ENCODE results near the gene MTFR1L. TPM values are rescaled to one million over a fixed set of nuclear protein-coding genes. Genes with fewer than 3 reads are reported as not detected.

The MTFR1L gene
- total RNA-seq, 1 experiment from 2014 or later, result 32.5 TPM

DNA sequence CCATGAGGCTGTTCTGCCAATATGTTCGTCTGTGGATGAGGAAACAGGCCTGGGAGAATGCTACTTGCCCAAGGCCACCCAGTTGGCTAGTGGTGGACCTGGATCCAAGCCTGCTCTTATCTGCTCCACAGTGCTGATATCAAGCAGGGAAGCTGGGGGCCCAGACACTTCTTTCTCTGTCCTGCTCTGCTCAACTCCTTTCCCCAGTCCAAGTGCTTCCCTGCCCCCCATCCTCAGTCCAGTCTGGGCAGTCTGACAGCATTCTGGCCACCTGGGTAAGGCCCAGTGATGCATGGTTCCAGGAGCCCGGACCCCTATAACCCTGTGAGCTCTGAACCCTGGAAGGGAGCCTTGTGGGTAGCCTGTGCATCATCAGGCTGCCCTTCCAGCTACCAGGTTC, 59.9 kb downstream of the MTFR1L start:
- Histone ChIP-seq H4K8ac (replicated peaks; ENCODE audit: insufficient read length, low read depth, low read length) (no peak overlapping the region), H3K27ac (ENCODE audit: insufficient read length, low read depth, low read length) (no peak overlapping the region), H3K23ac (ENCODE audit: insufficient read length, low read depth, low read length) (no peak overlapping the region), H3K79me2 (ENCODE audit: insufficient read depth, low read length) (no peaks in the 10 kb centered on the region), H3K23me2 (ENCODE audit: insufficient read length, low read depth, low read length, poor library complexity, severe bottlenecking) (peaks cover 7% of the 10 kb centered on the region), H3K4ac (ENCODE audit: low read depth, low read length) (no peak overlapping the region), H3K56ac (ENCODE audit: insufficient read length, low read depth, low read length) (no peak overlapping the region), H2BK120ac (ENCODE audit: low read depth, low read length, poor library complexity, severe bottlenecking) (no peak overlapping the region), H2AFZ (ENCODE audit: low read length) (no peak overlapping the region), H4K91ac (ENCODE audit: insufficient read length, low read depth, low read length) (no peak overlapping the region), H3K9ac (ENCODE audit: extremely low read depth, insufficient read length, low read length) (no peak overlapping the region), H3K9me3 (ENCODE audit: control insufficient read depth, low read depth, low read length) (no peaks in the 10 kb centered on the region), H3K27me3 (ENCODE audit: insufficient read depth, low read length) (no peaks in the 10 kb centered on the region; the same call in 1 of the 2 replicates), H3K4me1 (ENCODE audit: insufficient read depth, low read length) (no peaks in the 10 kb centered on the region; the same call in 1 of the 2 replicates), H2BK12ac (ENCODE audit: insufficient read length, low read depth, low read length) (no peak overlapping the region), H3K79me1 (ENCODE audit: insufficient read depth, low read depth, low read length, poor library complexity, severe bottlenecking) (no peaks in the 10 kb centered on the region), H4K5ac (ENCODE audit: insufficient read length, low read depth, low read length) (no peak overlapping the region), H3K18ac (ENCODE audit: insufficient read length, low read depth, low read length) (no peak overlapping the region), H2BK20ac (ENCODE audit: low read depth, low read length, poor library complexity, severe bottlenecking) (no peak overlapping the region), H4K20me1 (ENCODE audit: control insufficient read depth, insufficient read depth, insufficient read length) (no peaks in the 10 kb centered on the region), H2BK15ac (ENCODE audit: low read depth, low read length) (no peak overlapping the region), H2BK5ac (ENCODE audit: insufficient read length, low read length) (no peak overlapping the region), H3K4me2 (ENCODE audit: insufficient read depth, insufficient read length, low read length) (no peak overlapping the region), H3K14ac (ENCODE audit: insufficient read depth, low read length) (no peak overlapping the region; the same call in 1 of the 2 replicates), H2AK5ac (ENCODE audit: insufficient read length, low read length) (no peak overlapping the region), H3T11ph (ENCODE audit: low read length) (no peak overlapping the region)
- Mint-ChIP-seq H3K36me3 (ENCODE audit: insufficient read depth in 1 of 3, low read depth in 3 of 3) (no peaks in the 10 kb centered on the region; a peak in 2 of 7 replicates), H3K9me3 (no peaks in the 10 kb centered on the region), H3K27me3 (ENCODE audit: low read depth) (peaks cover 37% of the 10 kb centered on the region), H3K4me3 (no peak overlapping the region), H3K4me1 (peaks cover 13% of the 10 kb centered on the region in 2 experiments), H3K27ac (no peak overlapping the region)
- TF ChIP-seq, protein P1, sequence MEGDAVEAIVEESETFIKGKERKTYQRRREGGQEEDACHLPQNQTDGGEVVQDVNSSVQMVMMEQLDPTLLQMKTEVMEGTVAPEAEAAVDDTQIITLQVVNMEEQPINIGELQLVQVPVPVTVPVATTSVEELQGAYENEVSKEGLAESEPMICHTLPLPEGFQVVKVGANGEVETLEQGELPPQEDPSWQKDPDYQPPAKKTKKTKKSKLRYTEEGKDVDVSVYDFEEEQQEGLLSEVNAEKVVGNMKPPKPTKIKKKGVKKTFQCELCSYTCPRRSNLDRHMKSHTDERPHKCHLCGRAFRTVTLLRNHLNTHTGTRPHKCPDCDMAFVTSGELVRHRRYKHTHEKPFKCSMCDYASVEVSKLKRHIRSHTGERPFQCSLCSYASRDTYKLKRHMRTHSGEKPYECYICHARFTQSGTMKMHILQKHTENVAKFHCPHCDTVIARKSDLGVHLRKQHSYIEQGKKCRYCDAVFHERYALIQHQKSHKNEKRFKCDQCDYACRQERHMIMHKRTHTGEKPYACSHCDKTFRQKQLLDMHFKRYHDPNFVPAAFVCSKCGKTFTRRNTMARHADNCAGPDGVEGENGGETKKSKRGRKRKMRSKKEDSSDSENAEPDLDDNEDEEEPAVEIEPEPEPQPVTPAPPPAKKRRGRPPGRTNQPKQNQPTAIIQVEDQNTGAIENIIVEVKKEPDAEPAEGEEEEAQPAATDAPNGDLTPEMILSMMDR (conservative IDR thresholded peaks at IDR 0.05), result no peak
- DNase-seq, result no peak
- no CpG with 5 or more reads among the region's 2 CpGs for WGBS (ENCODE audit: extremely low coverage, insufficient read length, low lambda C conversion rate)
